Ishikawa (cell line): ENCODE results near the gene ASTN2.

Experiments
- CEBPB ChIP-seq: IDR thresholded peaks from 2 replicates; pipeline ENCODE4 v1.6.1; 2012
- CREB1 ChIP-seq: IDR thresholded peaks from 2 replicates; pipeline ENCODE4 v1.6.1; 2012; ENCODE audit warnings: low read depth
- EGR1 ChIP-seq: IDR thresholded peaks from 2 replicates; pipeline ENCODE4 v1.6.1; 2012
- EP300 ChIP-seq: IDR thresholded peaks from 2 replicates; pipeline ENCODE4 v1.6.1; 2012; ENCODE audit warnings: borderline replicate concordance
- FOXM1 ChIP-seq: IDR thresholded peaks from 2 replicates; pipeline ENCODE4 v1.6.1; 2012; ENCODE audit warnings: low read depth, borderline replicate concordance
- MAX ChIP-seq: IDR thresholded peaks from 2 replicates; pipeline ENCODE4 v1.6.1; 2012
- NFIC ChIP-seq: IDR thresholded peaks from 2 replicates; pipeline ENCODE4 v1.6.1; 2012
- RAD21 ChIP-seq: IDR thresholded peaks from 2 replicates; pipeline ENCODE4 v1.6.1; 2012; ENCODE audit warnings: low read depth
- REST ChIP-seq: IDR thresholded peaks from 2 replicates; pipeline ENCODE4 v1.6.1; 2012; ENCODE audit warnings: low read depth, mild to moderate bottlenecking
- TAF1 ChIP-seq: IDR thresholded peaks from 2 replicates; pipeline ENCODE4 v1.6.1; 2012; ENCODE audit warnings: low read depth, mild to moderate bottlenecking
- TCF12 ChIP-seq: IDR thresholded peaks from 2 replicates; pipeline ENCODE4 v1.6.1; 2012; ENCODE audit warnings: low read depth
- TEAD4 ChIP-seq: IDR thresholded peaks from 2 replicates; pipeline ENCODE4 v1.6.1; 2012
- USF1 ChIP-seq: IDR thresholded peaks from 2 replicates; pipeline ENCODE4 v1.6.1; 2012
- YY1 ChIP-seq: IDR thresholded peaks from 2 replicates; pipeline ENCODE4 v1.6.1; 2012; ENCODE audit warnings: low read depth
- ZBTB7A ChIP-seq: IDR thresholded peaks from 2 replicates; pipeline ENCODE4 v1.6.1; 2012; ENCODE audit warnings: low read depth

The ASTN2 gene

DNA sequence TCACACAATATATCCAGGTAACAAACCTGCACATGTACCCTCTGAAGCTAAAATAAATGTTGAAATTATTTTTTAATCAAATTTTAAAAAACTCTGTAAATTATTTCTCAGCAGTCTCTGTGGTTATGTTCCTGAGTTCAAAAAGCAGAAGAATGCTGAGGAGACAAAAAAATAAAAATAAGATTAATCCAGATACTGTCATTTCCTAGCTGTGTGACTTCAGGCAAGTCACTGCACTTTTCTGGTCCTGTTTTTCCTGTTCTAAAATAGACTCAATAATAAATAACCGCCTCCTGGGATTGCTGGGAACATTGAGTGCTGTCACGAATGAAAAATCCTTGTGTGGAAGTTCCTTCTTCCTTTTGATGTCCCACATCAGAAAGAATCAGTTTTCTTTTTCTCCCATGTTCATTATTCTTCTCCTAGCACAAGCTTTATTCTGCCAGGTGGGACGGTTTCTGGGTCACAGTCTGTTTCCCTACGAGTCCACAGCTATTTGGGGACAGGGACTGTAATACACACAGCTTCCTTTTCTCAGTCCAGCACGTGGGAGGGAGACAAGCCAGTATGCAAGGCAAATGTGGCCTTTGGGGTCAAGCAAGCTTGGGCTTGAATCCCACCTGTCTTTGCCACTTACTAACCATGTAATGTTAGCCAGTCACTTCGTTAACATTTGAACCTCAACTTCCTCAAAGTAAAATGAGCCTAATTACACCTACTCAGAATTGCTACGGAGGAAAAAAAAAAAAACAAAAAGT lies 570.8 kb downstream of the ASTN2 start:
- TF ChIP-seq FOXM1 = no peak
- TF ChIP-seq EGR1 = no peak
- no peak for TF ChIP-seq YY1
- no peak for TF ChIP-seq TEAD4
- no peak for TF ChIP-seq RAD21
- no peak for TF ChIP-seq MAX
- no peak for TF ChIP-seq CREB1
- no peak for TF ChIP-seq NFIC
- no peak for TF ChIP-seq USF1
- TF ChIP-seq ZBTB7A = no peak
- no peak for TF ChIP-seq TAF1
- TF ChIP-seq REST = no peak
- no peak for TF ChIP-seq EP300

DNA sequence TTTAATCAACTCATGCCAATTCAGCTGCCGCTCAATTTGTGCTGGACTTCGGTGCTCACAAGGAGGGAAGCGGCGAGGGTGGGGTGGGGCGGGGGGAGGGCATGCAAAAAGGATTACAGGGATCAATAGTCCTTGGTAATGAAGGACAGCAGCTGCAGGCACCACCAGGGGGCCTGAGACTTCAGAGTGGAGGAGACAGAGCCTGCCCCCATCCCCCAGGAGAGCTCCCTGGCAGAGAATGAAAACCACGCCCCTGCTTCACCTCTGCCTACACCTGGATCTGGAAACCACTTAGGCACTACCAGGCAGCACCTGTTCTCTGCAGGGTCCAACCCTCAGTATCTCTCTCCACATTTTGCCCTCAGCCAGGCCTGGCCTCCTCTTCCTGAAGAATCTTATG lies 572.2 kb downstream of the ASTN2 start:
- no peak for TF ChIP-seq EP300

- TF ChIP-seq YY1 = no peak
- TF ChIP-seq TCF12 = no peak
- no peak for TF ChIP-seq MAX
- no peak for TF ChIP-seq EP300
- no peak for TF ChIP-seq NFIC
- no peak for TF ChIP-seq TEAD4
- TF ChIP-seq FOXM1 = no peak
- TF ChIP-seq RAD21 = no peak
- no peak for TF ChIP-seq CEBPB
- no peak for TF ChIP-seq EGR1
- TF ChIP-seq USF1 = no peak
- TF ChIP-seq CREB1 = no peak
- TF ChIP-seq TAF1 = no peak
- no peak for TF ChIP-seq ZBTB7A
- no peak for TF ChIP-seq REST
These were observed 577.6 kb downstream of the ASTN2 start for GRCh38 chr9:116837018-116837989.

DNA sequence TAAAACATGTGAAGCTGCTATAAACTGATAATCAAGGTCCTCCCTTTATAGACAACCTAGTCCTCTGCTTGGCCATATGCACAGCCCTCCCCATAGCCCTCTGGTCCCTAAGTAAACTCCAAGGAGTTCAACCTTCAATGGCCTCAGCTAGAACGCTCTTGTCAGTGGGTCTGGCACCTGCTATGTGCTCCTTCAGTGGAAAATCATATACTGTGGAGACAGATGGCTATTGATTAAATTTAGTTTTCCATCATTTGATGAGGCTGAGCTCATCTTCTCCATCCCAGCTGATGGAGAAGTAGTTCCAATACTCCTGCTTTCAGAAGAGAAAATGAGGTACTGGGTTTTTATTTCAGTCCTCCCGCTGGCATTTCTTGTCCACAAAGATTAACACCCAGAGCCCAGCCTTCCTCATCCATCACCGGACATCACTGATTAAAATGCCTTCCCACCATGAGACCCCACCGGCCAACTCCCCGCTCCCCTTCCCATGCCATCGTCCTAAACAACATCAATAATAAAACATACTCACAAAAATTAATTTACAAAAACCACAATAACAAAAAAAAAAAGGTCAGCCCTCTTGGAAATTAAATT lies 593.1 kb downstream of the ASTN2 start:
- no peak for TF ChIP-seq YY1
- TF ChIP-seq TAF1 = no peak
- TF ChIP-seq USF1 = no peak
- no peak for TF ChIP-seq FOXM1
- no peak for TF ChIP-seq TEAD4
- no peak for TF ChIP-seq EGR1
- TF ChIP-seq NFIC = no peak
- TF ChIP-seq CEBPB = no peak
- TF ChIP-seq RAD21 = no peak
- TF ChIP-seq CREB1 = no peak
- TF ChIP-seq EP300 = no peak
- TF ChIP-seq TCF12 = no peak
- no peak for TF ChIP-seq MAX
- no peak for TF ChIP-seq ZBTB7A
- TF ChIP-seq REST = no peak
